GM19043 (cell line): ENCODE data around the gene MED14.
"Not testable (repeated sequence)": the region's sequence is repeated elsewhere in the genome, so short reads cannot be mapped to it uniquely, and the experiment has no call there.

Experiments
- ATAC-seq: cut with Tn5 transposase; IDR thresholded peaks from one replicate; pipeline ENCODE4 v1.9.1; 2021; ENCODE audit warnings: low read depth; ENCODE audit not compliant: unreplicated experiment

MED14 gene

GRCh38 chrX:40732499-40732898 is 2.8 kb downstream of the MED14 start:
- not testable (repeated sequence) for ATAC-seq

GRCh38 chrX:40729598-40730584 is 5.5 kb downstream of the MED14 start:
- ATAC-seq = no peak

GRCh38 chrX:40727581-40728252 is 7.6 kb downstream of the MED14 start:
- no peak for ATAC-seq

- no peak for ATAC-seq
Measured at GRCh38 chrX:40727093-40727492, 8.2 kb downstream of the MED14 start.

GRCh38 chrX:40722930-40723329 is 12.4 kb downstream of the MED14 start:
- ATAC-seq = no peak

DNA sequence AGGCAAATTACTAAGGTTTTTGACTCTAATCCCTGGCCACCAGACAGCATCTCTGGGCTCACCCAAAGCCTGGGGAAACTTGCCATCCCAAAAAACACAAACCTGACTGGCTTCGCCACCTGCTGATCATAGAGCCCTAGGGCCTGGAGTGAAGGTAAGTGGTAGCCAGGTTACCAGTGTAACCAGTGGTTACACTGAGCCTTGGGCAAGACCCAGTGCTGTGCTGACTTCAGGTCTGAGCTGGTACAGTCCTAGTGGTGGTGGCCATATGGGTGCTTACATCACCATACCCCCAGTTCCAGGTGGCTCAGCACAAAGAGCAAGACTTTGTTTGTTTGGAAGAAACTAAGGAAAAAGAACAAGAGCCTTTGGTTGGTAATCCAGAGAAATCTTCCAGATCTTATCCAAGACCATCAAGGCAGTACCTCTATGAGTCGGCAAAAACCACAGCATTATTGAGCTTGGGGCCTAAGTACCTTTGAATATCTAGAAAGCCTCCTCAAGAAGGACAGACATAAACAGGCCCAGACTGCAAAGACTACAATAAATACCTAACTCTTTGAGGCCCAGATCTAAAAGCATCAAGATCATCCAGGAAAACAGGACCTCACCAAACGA is 13.7 kb downstream of the MED14 start:
- no peak for ATAC-seq

DNA sequence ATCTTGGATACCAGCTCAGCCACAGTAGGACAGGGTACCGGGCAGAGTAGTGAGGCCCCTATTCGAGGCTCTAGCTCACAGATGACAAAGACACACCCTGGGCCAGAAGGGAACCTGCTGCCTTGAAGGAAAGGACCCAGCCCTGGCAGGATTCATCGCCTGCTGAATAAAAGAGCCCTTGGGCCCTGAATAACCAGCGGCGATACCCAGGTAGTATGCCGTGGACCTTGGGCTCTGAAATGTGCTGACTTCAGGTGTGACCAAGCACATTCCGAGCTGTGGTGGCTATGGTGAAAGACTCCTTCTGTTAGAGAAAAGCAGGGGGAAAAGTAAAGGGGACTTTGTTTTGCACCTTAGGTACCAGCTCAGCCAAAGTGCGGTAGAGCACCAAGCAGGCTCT is 14.6 kb downstream of the MED14 start:
- no peak for ATAC-seq

- no peak for ATAC-seq
Measured at GRCh38 chrX:40720339-40720738, 15.0 kb downstream of the MED14 start.

GRCh38 chrX:40719731-40720130 is 15.6 kb downstream of the MED14 start:
- ATAC-seq = no peak

- ATAC-seq = no peak
Measured at GRCh38 chrX:40719218-40719617, 16.1 kb downstream of the MED14 start.

- no peak for ATAC-seq
Measured at GRCh38 chrX:40709395-40709794, 25.9 kb downstream of the MED14 start.

- no peak for ATAC-seq
Measured at GRCh38 chrX:40705658-40706312, 29.6 kb downstream of the MED14 start.

- ATAC-seq = no peak
Measured at GRCh38 chrX:40700640-40701342, 34.6 kb downstream of the MED14 start.

DNA sequence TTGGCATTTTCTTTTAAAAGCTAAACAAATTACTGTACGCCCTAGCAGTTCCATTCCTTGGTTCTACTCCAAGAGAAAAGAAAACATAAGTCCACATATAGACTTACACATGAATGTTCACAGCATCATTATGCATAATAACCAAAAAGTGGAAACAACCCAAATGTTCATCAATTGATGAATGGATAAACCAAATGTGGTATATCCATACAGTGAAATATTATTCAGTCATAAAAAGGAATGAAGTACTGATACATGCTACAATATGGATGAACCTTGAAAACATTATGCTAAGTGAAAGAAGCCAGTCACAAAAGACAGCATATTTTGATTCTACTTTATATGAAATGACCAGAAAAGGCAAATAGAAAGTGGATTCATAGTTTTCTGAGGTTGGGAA is 36.5 kb downstream of the MED14 start:
- ATAC-seq = no peak

GRCh38 chrX:40694802-40695201 is 40.5 kb downstream of the MED14 start:
- ATAC-seq = no peak

- no peak for ATAC-seq
Measured at GRCh38 chrX:40688929-40689328, 46.4 kb downstream of the MED14 start.

DNA sequence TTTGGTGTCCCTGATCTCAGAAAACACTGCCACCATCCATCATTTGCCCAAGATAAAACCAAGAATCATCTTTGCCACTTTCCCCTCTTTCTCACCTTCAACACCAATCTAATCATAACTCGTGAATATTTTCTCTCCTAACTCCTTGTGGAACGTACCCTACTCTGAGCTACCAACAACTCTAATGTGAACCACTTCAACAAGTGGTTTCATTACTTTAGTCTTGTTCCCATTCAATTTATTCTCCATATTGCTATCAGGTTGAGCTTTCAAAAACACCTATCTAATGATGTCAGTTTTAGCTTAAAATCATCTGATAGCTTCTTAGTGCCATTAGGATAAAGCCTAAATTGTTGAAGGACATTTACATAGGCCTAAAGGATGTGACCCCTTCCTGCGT is 48.2 kb downstream of the MED14 start:
- ATAC-seq = no peak

GRCh38 chrX:40685362-40685918 is 49.9 kb downstream of the MED14 start:
- ATAC-seq = no peak

GRCh38 chrX:40684092-40684491 is 51.2 kb downstream of the MED14 start:
- ATAC-seq = no peak

DNA sequence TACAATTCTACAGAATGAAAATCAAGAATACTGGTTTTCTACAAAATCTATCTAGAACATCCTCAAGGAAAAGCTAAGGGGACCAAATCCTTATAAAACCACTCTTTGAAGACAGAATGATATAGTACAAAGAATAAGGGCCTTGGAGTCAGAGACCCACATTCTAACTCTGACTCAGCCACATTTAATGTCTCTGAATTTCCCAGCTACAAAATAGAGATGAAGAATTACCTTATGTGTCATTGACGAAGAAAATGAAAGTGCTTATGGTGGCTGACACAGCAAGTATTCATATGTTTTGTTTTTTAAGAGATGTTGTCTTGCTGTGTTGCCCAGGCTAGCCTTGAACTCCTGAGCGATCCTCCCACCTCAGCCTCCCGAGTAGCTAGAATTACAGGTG is 52.1 kb downstream of the MED14 start:
- no peak for ATAC-seq
